A549 (cell line): ENCODE data around the gene PLEKHA6. TPM values are rescaled to one million over a fixed set of nuclear protein-coding genes. Genes with fewer than 3 reads are reported as not detected.

Experiments used
- ATAC-seq, 2 experiments: fragments of 200-7000 bp in 1 of 2; fragments of >200 bp in 1 of 2; cut with Nextera tagmentation in 1 of 2; cut with Tn5 transposase in 1 of 2; 3 replicates each; pipeline versions ENCODE4 v1.8.0 to v1.9.1; 2018 to 2020; ENCODE audit warnings: mild to moderate bottlenecking in 1 of 2, moderate library complexity in 1 of 2
- CTCF ChIA-PET: fragments of 300-600 bp; sonication (Branson Sonifier 250); formaldehyde crosslinking; extraction: SDS; loops from one replicate; lab custom pipeline; 2021; ENCODE audit warnings: antibody characterized with exemption, inconsistent platforms; lab: Yijun Ruan, JAX
- POLR2A ChIA-PET: fragments of 350-600 bp; formaldehyde crosslinking; extraction: SDS; loops from one replicate; lab custom pipeline; 2021; ENCODE audit warnings: antibody characterized with exemption, inconsistent platforms; lab: Yijun Ruan, JAX
- DNase-seq, 2 experiments: peaks; one replicate each; pipeline versions ENCODE4 v3.0.0 to v3.0.0-alpha.2; 2011 to 2016; ENCODE audit warnings: low read depth in 1 of 2, low spot score in 1 of 2
- FAIRE-seq: peaks from 2 replicates; lab custom pipeline; 2011; peaks lifted over from hg19 to GRCh38; lab: Jason Lieb, UNC
- H3K27ac ChIP-seq, 2 experiments: fragments of >200 bp; sonication (Bioruptor Twin); formaldehyde crosslinking; 3 replicates each; pipeline ENCODE4 v1.5.1; 2016 to 2017
- H3K4me1 ChIP-seq: fragments of >200 bp; sonication (Bioruptor Twin); formaldehyde crosslinking; 3 replicates; pipeline ENCODE4 v1.6.1; 2016
- H3K4me2 ChIP-seq: fragments of >200 bp; sonication (Bioruptor Twin); formaldehyde crosslinking; 3 replicates; pipeline ENCODE4 v1.6.1; 2016
- H3K4me3 ChIP-seq: fragments of >200 bp; sonication (Bioruptor Twin); formaldehyde crosslinking; 3 replicates; pipeline ENCODE4 v1.5.1; 2016
- H3K9me3 ChIP-seq: fragments of >200 bp; sonication (Bioruptor Twin); formaldehyde crosslinking; 3 replicates; pipeline ENCODE4 v1.6.1; 2016
- BCL3 ChIP-seq: fragments of >200 bp; sonication (Bioruptor Twin); formaldehyde crosslinking; IDR thresholded peaks from 3 replicates; pipeline ENCODE4 v1.6.1; 2016
- BHLHE40 ChIP-seq: IDR thresholded peaks from 2 replicates; pipeline ENCODE4 v1.6.1; 2012; ENCODE audit warnings: low read depth, low read length, inconsistent platforms
- CHD2 ChIP-seq: fragments of 150-350 bp; IDR thresholded peaks from 2 replicates; pipeline ENCODE4 v1.6.1; 2014; ENCODE audit warnings: low read length; ENCODE audit not compliant: partially characterized antibody
- CHD4 ChIP-seq: fragments of 200-600 bp; sonication (generic); IDR thresholded peaks from 2 replicates; pipeline ENCODE4 v1.6.1; 2016; ENCODE audit warnings: antibody characterized with exemption, mild to moderate bottlenecking, borderline replicate concordance
- CTCF ChIP-seq: fragments of >200 bp; sonication (Bioruptor Twin); formaldehyde crosslinking; IDR thresholded peaks from 3 replicates; pipeline ENCODE4 v1.5.1; 2016
- FOXS1 ChIP-seq: fragments of 250-450 bp; sonication (Bioruptor Pico); IDR thresholded peaks from 2 replicates; pipeline ENCODE4 v1.5.0; 2020; ENCODE audit warnings: mild to moderate bottlenecking, moderate library complexity
- HOXB13 ChIP-seq: fragments of 250-450 bp; sonication (Bioruptor Pico); IDR thresholded peaks from 2 replicates; pipeline ENCODE4 v1.5.0; 2020; ENCODE audit warnings: low read depth, mild to moderate bottlenecking, moderate library complexity
- JUN ChIP-seq, 2 experiments: fragments of >200 bp; sonication (Bioruptor Twin); formaldehyde crosslinking; IDR thresholded peaks; 2 replicates in 1 of 2; 3 replicates in 1 of 2; pipeline ENCODE4 v1.6.1; 2016 to 2017
- MYC ChIP-seq: IDR thresholded peaks from 2 replicates; pipeline ENCODE4 v1.6.1; 2012; ENCODE audit warnings: mild to moderate bottlenecking, inconsistent platforms, low read length, improper control_type of control experiment, borderline replicate concordance
- RAD21 ChIP-seq, 2 experiments: fragments of >200 bp in 1 of 2; sonication (Bioruptor Twin) in 1 of 2; formaldehyde crosslinking in 1 of 2; IDR thresholded peaks in 1 of 2; conservative IDR thresholded peaks in 1 of 2; 2 replicates in 1 of 2; 3 replicates in 1 of 2; pipeline ENCODE4 v1.6.1; 2012 to 2018; ENCODE audit warnings: inconsistent platforms in 1 of 2
- RARB ChIP-seq: fragments of 250-450 bp; sonication (Bioruptor Pico); IDR thresholded peaks from 2 replicates; pipeline ENCODE4 v1.8.0; 2021; ENCODE audit warnings: mild to moderate bottlenecking, moderate library complexity
- SMC3 ChIP-seq: fragments of >200 bp; sonication (Bioruptor Twin); formaldehyde crosslinking; IDR thresholded peaks from 3 replicates; pipeline ENCODE4 v1.6.1; 2018; ENCODE audit warnings: inconsistent platforms
- TP53 ChIP-seq: fragments of 250-450 bp; sonication (Bioruptor Pico); IDR thresholded peaks from 2 replicates; pipeline ENCODE4 v1.5.0; 2021; ENCODE audit warnings: mild to moderate bottlenecking, moderate library complexity
- USF2 ChIP-seq: fragments of 450-650 bp; IDR thresholded peaks from 2 replicates; pipeline ENCODE4 v1.6.1; 2014; ENCODE audit warnings: antibody characterized with exemption
- ZSCAN20 ChIP-seq: fragments of 250-450 bp; sonication (Bioruptor Pico); IDR thresholded peaks from 2 replicates; pipeline ENCODE4 v1.8.0; 2022; ENCODE audit warnings: mild to moderate bottlenecking, moderate library complexity
- WGBS: methylation state at CpG from one replicate; pipeline ENCODE4 v1.1.6; 2017; ENCODE audit errors: missing lambda C conversion rate; 5-methylcytosine and 5-hydroxymethylcytosine counted together
- polyA plus RNA-seq, 4 experiments: library from polyadenylated mRNA; depleted of rRNA in 3 of 4; stranded (reverse); fragments of >200 nt; fragmentation: RNase III in 1 of 4; extraction: RNeasy Plus Mini Kit Qiagen cat#74134 plus additional on column Dnase treatment in 1 of 4; gene quantifications; 2 replicates in 3 of 4; 3 replicates in 1 of 4; pipeline ENCODE4 v1.2.3, GENCODE V29; 2011 to 2017
- TF ChIP-seq, protein P1 (sequence below): fragments of >200 bp; sonication (Bioruptor Twin); formaldehyde crosslinking; IDR thresholded peaks from 2 replicates; pipeline ENCODE4 v1.6.1; 2016

The PLEKHA6 gene
- polyA plus RNA-seq, 2 of the 4 experiments (the other 2 are of a cell fraction) = 13.0 to 26.2 TPM

DNA sequence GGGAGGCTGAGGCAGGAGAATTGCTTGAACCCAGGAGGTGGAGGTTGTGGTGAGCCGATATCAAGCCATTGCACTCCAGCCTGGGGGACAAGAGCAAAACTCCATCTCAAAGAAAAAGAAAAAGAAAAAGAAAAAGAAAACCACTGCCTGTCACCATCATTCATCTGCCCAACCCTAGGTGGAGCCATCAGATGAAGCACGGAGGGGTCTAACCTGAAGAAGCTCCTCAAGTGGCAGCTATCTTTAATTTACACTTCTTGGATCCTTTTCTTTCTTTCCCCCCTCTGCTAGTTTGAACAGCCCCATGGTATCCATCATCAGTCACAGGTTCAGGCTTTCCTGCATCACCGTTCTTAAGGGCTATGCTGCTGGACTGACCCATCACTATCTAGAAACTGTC, 57.0 kb downstream of the PLEKHA6 start:
- Histone ChIP-seq H3K4me3 (no peak overlapping the region), H3K27ac (no peak overlapping the region), H3K4me2 (no peak overlapping the region), H3K4me1 (peaks cover 11% of the 10 kb centered on the region; the same call in 2 of the 3 replicates), H3K9me3 (no peaks in the 10 kb centered on the region)
- CTCF ChIA-PET = interaction anchor here (0.8 to 3.7 kb wide), 10 partner anchors 10 to 96 kb away, joined by 3 to 19 read pairs (median 4); no protein-coding TSS in a partner anchor
- ATAC-seq (peak in 1 of 2 experiments; percentile 40; a peak in 2 of 6 replicates), FAIRE-seq (no peak), DNase-seq (no peak)
- WGBS = 98% methylated on average over 3 of the region's 3 CpGs
- no peak for TF ChIP-seq USF2
- no peak for TF ChIP-seq CHD2
- 0 out of 3 replicates have a peak, but pooled peaks have one; percentile 9 for TF ChIP-seq CTCF
- peak in 1 of 2 experiments; percentile 36; a peak in 1 of 5 replicates for TF ChIP-seq RAD21 (conservative IDR thresholded peaks at IDR 0.05 in 1 of 2, IDR thresholded peaks at IDR 0.05 in 1 of 2)
- no peak for TF ChIP-seq FOXS1
- TF ChIP-seq, protein P1, sequence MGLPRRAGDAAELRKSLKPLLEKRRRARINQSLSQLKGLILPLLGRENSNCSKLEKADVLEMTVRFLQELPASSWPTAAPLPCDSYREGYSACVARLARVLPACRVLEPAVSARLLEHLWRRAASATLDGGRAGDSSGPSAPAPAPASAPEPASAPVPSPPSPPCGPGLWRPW = no peak
- POLR2A ChIA-PET = no interaction called here

GRCh38 chr1:204301171-204301957, 58.4 kb downstream of the PLEKHA6 start:
- ATAC-seq = no peak
- Histone ChIP-seq H3K4me2 (no peak overlapping the region), H3K9me3 (no peaks in the 10 kb centered on the region), H3K4me1 (peaks cover 18% of the 10 kb centered on the region), H3K27ac (no peak overlapping the region), H3K4me3 (no peak overlapping the region)
- WGBS = 89% methylated on average over 7 of the region's 7 CpGs
- no peak for DNase-seq
- no peak for FAIRE-seq
- ChIA-PET CTCF (interaction anchor here (1.0 to 3.7 kb wide), 10 partner anchors 14 to 126 kb away, joined by 3 to 22 read pairs (median 4); no protein-coding TSS in a partner anchor), POLR2A (interaction anchor here (0.8 kb wide), 1 partner anchor 14 kb away, joined by 5 read pairs; no protein-coding TSS in a partner anchor)
- TF ChIP-seq BCL3 = no peak
- no peak for TF ChIP-seq TP53
- TF ChIP-seq CHD4 = no peak
- no peak for TF ChIP-seq MYC
- no peak for TF ChIP-seq HOXB13 (CRISPR knock-in tag)
- no peak for TF ChIP-seq JUN (IDR thresholded peaks at IDR 0.05)
- TF ChIP-seq SMC3 = no peak
- no peak for TF ChIP-seq ZSCAN20 (CRISPR knock-in tag)

- H3K4me2 ChIP-seq = no peak overlapping the region
- 84% methylated on average over 3 of the region's 3 CpGs for WGBS
- no peak for DNase-seq
- TF ChIP-seq CHD4 (no peak), RARB (CRISPR knock-in tag) (no peak), BHLHE40 (no peak)
- ATAC-seq = no peak
- ChIA-PET CTCF (interaction anchor here (0.5 to 3.7 kb wide), 15 partner anchors 8 to 176 kb away, joined by 3 to 22 read pairs (median 3); partner anchors contain the start of gene GOLT1A), POLR2A (no interaction called here)
- FAIRE-seq = no peak
- H3K27ac ChIP-seq = no peak overlapping the region
- peaks cover 32% of the 10 kb centered on the region for H3K4me1 ChIP-seq
- no peaks in the 10 kb centered on the region for H3K9me3 ChIP-seq
- H3K4me3 ChIP-seq = no peak overlapping the region
Observed at GRCh38 chr1:204299814-204300365, 59.8 kb downstream of the PLEKHA6 start.
